Panc1 (cell line): Measurements from ENCODE around the gene METTL25B. TPM values are rescaled to one million over a fixed set of nuclear protein-coding genes. Genes with fewer than 3 reads are reported as not detected.

ENCODE experiments used
- ATAC-seq: fragments of 200-7000 bp; cut with Tn5 transposase; 2 replicates; pipeline ENCODE4 v1.9.1; 2020; ENCODE audit warnings: mild to moderate bottlenecking, moderate library complexity
- BruUV-seq: library from RNA; stranded (reverse); fragments of 400-500 nt; replicated peaks from 2 replicates; lab custom pipeline; 2021; lab: Mats Ljungman, UMichigan
- CTCF ChIA-PET: fragments of 300-600 bp; sonication (Branson Sonifier 250); formaldehyde crosslinking; loops from one replicate; lab custom pipeline; 2022; ENCODE audit warnings: antibody characterized with exemption; lab: Charles Lee
- POLR2A ChIA-PET: fragments of 300-600 bp; sonication (Branson Sonifier 250); formaldehyde crosslinking; loops from one replicate; lab custom pipeline; 2022; ENCODE audit warnings: antibody characterized with exemption; lab: Charles Lee
- DNase-seq: peaks from one replicate; pipeline ENCODE4 v3.0.0-alpha.2; 2010; ENCODE audit warnings: low read depth, low spot score
- H3K27ac ChIP-seq: 2 replicates; pipeline ENCODE4 v1.5.1; 2011; ENCODE audit warnings: mild to moderate bottlenecking, low read length, inconsistent platforms
- H3K27me3 ChIP-seq: fragments of 200-500 bp; sonication (Bioruptor generic); 2 replicates; pipeline ENCODE4 v1.6.0; 2014; ENCODE audit warnings: low read length, inconsistent platforms; ENCODE audit not compliant: control insufficient read depth, insufficient read depth
- H3K36me3 ChIP-seq: fragments of 200-500 bp; sonication (Bioruptor generic); 2 replicates; pipeline ENCODE4 v1.5.1; 2014; ENCODE audit warnings: inconsistent platforms, mild to moderate bottlenecking, low read length, moderate library complexity; ENCODE audit not compliant: control insufficient read depth, insufficient read depth
- H3K4me1 ChIP-seq: 2 replicates; pipeline ENCODE4 v1.5.1; 2011; ENCODE audit warnings: inconsistent platforms, mild to moderate bottlenecking, low read length, moderate library complexity; ENCODE audit not compliant: control insufficient read depth, insufficient read depth
- H3K4me3 ChIP-seq, 2 experiments: 2 replicates each; pipeline ENCODE4 v1.5.1; 2011 to 2012; ENCODE audit warnings: low read depth in 2 of 2, low read length in 2 of 2, mild to moderate bottlenecking in 2 of 2, inconsistent platforms in 1 of 2, moderate library complexity in 1 of 2
- H3K9me3 ChIP-seq: fragments of 200-500 bp; sonication (Bioruptor generic); 2 replicates; pipeline ENCODE4 v1.5.1; 2014; ENCODE audit warnings: low read depth, mild to moderate bottlenecking, inconsistent platforms, low read length, moderate library complexity; ENCODE audit not compliant: control insufficient read depth, insufficient read depth
- POLR2AphosphoS5 ChIP-seq: IDR thresholded peaks from 2 replicates; pipeline ENCODE4 v1.6.1; 2012; ENCODE audit warnings: mild to moderate bottlenecking, low read depth, low read length, moderate library complexity
- SIN3A ChIP-seq: IDR thresholded peaks from 2 replicates; pipeline ENCODE4 v1.6.1; 2012; ENCODE audit warnings: low read depth, mild to moderate bottlenecking, low read length, moderate library complexity, borderline replicate concordance; ENCODE audit not compliant: insufficient read depth
- TCF7L2 ChIP-seq: IDR thresholded peaks from 2 replicates; pipeline ENCODE4 v1.6.1; 2011; ENCODE audit warnings: mild to moderate bottlenecking, low read depth, low read length, inconsistent platforms
- in situ Hi-C: cut with HindIII; loops from 2 replicates; pipeline ENCODE4 v1.10.0; 2016; ENCODE audit warnings: low sequenced_read_pairs, low pct_unique_long_range_greater_than_20kb
- intact Hi-C: fragments of 100-400 bp; cut with micrococcal nuclease; formaldehyde crosslinking; loops from one replicate; pipeline ENCODE4 v1.10.0; 2022; ENCODE audit not compliant: unreplicated experiment
- total RNA-seq: library from RNA; stranded (reverse); gene quantifications from one replicate; pipeline ENCODE4 v1.2.1, GENCODE V29; 2021; ENCODE audit not compliant: unreplicated experiment
- TF ChIP-seq, protein P1 (sequence below), 2 experiments: IDR thresholded peaks; 2 replicates each; pipeline ENCODE4 v1.6.1; 2011 to 2012; ENCODE audit warnings: low read depth in 2 of 2, control low read depth in 1 of 2, low read length in 1 of 2, mild to moderate bottlenecking in 1 of 2, moderate library complexity in 1 of 2; ENCODE audit not compliant: insufficient read depth in 1 of 2
- TF ChIP-seq, protein P2 (sequence below): fragments of 450-650 bp; IDR thresholded peaks from 2 replicates; pipeline ENCODE4 v1.5.1; 2017; ENCODE audit warnings: mild to moderate bottlenecking

The METTL25B gene
- total RNA-seq, 1 experiment from 2014 or later, result 32.8 TPM

DNA sequence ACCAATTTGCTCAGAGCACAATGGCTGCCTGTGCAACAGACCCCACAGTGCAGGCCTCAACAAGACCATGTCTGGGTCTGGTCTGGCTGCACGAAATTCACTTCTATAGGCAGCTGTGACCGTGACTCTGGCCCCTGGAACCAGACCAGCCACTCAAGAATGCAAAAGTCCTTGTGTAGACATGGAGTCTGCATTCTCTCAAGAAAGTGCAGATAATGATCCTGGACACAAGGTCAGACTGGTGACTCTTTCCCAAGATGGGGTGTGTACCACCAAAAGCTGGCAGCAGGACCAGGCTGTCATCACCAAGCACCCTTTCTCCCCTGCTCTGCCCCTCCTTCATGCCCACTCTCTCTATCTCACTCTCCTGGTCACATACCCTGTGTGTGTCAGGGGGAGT, 7.1 kb upstream of the METTL25B start:
- peak overlapping the region; percentile 60 for H3K27ac ChIP-seq
- intact Hi-C loops (no loop called here), in situ Hi-C loops (no loop called here)
- POLR2A ChIA-PET, result no interaction called here
- H3K36me3 ChIP-seq, result peaks cover 17% of the 10 kb centered on the region
- CTCF ChIA-PET, result interaction anchor here (1.0 to 1.9 kb wide), 3 partner anchors 16 to 32 kb away, joined by 5 to 13 read pairs (median 10); partner anchors contain the start of gene CRABP2
- H3K4me1 ChIP-seq, result peaks cover 23% of the 10 kb centered on the region
- TF ChIP-seq, protein P1, sequence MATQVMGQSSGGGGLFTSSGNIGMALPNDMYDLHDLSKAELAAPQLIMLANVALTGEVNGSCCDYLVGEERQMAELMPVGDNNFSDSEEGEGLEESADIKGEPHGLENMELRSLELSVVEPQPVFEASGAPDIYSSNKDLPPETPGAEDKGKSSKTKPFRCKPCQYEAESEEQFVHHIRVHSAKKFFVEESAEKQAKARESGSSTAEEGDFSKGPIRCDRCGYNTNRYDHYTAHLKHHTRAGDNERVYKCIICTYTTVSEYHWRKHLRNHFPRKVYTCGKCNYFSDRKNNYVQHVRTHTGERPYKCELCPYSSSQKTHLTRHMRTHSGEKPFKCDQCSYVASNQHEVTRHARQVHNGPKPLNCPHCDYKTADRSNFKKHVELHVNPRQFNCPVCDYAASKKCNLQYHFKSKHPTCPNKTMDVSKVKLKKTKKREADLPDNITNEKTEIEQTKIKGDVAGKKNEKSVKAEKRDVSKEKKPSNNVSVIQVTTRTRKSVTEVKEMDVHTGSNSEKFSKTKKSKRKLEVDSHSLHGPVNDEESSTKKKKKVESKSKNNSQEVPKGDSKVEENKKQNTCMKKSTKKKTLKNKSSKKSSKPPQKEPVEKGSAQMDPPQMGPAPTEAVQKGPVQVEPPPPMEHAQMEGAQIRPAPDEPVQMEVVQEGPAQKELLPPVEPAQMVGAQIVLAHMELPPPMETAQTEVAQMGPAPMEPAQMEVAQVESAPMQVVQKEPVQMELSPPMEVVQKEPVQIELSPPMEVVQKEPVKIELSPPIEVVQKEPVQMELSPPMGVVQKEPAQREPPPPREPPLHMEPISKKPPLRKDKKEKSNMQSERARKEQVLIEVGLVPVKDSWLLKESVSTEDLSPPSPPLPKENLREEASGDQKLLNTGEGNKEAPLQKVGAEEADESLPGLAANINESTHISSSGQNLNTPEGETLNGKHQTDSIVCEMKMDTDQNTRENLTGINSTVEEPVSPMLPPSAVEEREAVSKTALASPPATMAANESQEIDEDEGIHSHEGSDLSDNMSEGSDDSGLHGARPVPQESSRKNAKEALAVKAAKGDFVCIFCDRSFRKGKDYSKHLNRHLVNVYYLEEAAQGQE (IDR thresholded peaks at IDR 0.05; ENCODE audit: insufficient read depth in 1 of 2, low read depth in 2 of 2, low read length in 1 of 2), result no peak
- TF ChIP-seq POLR2AphosphoS5 (no peak), SIN3A (no peak), TCF7L2 (no peak)
- TF ChIP-seq, protein P2, sequence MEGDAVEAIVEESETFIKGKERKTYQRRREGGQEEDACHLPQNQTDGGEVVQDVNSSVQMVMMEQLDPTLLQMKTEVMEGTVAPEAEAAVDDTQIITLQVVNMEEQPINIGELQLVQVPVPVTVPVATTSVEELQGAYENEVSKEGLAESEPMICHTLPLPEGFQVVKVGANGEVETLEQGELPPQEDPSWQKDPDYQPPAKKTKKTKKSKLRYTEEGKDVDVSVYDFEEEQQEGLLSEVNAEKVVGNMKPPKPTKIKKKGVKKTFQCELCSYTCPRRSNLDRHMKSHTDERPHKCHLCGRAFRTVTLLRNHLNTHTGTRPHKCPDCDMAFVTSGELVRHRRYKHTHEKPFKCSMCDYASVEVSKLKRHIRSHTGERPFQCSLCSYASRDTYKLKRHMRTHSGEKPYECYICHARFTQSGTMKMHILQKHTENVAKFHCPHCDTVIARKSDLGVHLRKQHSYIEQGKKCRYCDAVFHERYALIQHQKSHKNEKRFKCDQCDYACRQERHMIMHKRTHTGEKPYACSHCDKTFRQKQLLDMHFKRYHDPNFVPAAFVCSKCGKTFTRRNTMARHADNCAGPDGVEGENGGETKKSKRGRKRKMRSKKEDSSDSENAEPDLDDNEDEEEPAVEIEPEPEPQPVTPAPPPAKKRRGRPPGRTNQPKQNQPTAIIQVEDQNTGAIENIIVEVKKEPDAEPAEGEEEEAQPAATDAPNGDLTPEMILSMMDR, result no peak
- no peaks in the 10 kb centered on the region for H3K9me3 ChIP-seq
- DNase-seq (no peak), ATAC-seq (no peak)
- BruUV-seq, result no TSS peak
- no peak overlapping the region for H3K4me3 ChIP-seq
- H3K27me3 ChIP-seq, result no peaks in the 10 kb centered on the region

DNA sequence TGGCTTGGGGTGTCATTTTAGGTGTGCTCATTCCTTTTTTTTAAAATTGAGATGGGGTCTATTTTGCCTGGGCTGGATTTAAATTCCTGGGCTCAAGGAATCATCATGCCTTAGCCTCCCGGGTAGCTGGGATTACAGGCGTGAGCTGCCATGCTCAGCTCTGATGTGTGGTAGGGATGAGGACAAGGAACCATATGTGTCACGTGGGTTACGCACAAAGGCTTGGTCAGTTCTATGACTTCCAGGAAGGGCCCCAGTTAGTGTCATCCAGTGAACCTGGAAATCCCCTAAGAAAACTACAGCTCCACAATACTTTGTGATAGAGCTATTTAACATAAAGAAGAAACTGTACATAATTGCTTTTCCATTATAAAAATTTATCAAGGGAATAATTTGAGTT, 6.7 kb upstream of the METTL25B start:
- POLR2A ChIA-PET, result interaction anchor here (0.5 to 0.6 kb wide), 2 partner anchors 9 to 84 kb away, joined by 3 read pairs; no protein-coding TSS in a partner anchor
- in situ Hi-C loops, result no loop called here

More for the DNA sequence above, 6.7 kb upstream of the METTL25B start:
- H3K4me1 ChIP-seq, result peaks cover 23% of the 10 kb centered on the region
- no peaks in the 10 kb centered on the region for H3K9me3 ChIP-seq
- intact Hi-C loops, result no loop called here
- no peak overlapping the region for H3K4me3 ChIP-seq
- peaks cover 17% of the 10 kb centered on the region for H3K36me3 ChIP-seq
- TF ChIP-seq TCF7L2 (no peak), POLR2AphosphoS5 (no peak), SIN3A (no peak)
- TF ChIP-seq, protein P2, result no peak
- TF ChIP-seq, protein P1 (IDR thresholded peaks at IDR 0.05; ENCODE audit: insufficient read depth in 1 of 2, low read depth in 2 of 2, low read length in 1 of 2), result no peak
- peak overlapping the region; percentile 60 for H3K27ac ChIP-seq
- DNase-seq (no peak), ATAC-seq (no peak)
- BruUV-seq, result no TSS peak
- H3K27me3 ChIP-seq, result no peaks in the 10 kb centered on the region
- CTCF ChIA-PET, result interaction anchor here (0.8 to 1.1 kb wide), 3 partner anchors 10 to 32 kb away, joined by 5 to 13 read pairs (median 5); partner anchors contain the start of gene CRABP2
